ENCODE data around the gene FXYD4. TPM values are rescaled to one million over a fixed set of nuclear protein-coding genes. Genes with fewer than 3 reads are reported as not detected.

The FXYD4 gene
- total RNA-seq, 6 experiments from 2014 or later: not detected

GRCh38 chr10:43384252-43385221 is 13.1 kb downstream of the FXYD4 start:
- peaks cover 16 to 41% (median 29%) of the 10 kb centered on the region in 4 donors for H3K36me3 ChIP-seq

GRCh38 chr10:43385412-43386004 is 14.1 kb downstream of the FXYD4 start:
- WGBS (ENCODE audit: insufficient coverage, low coverage, low lambda C conversion rate, missing lambda C conversion rate): 75% methylated on average over 5 of the region's 5 CpGs
- Histone ChIP-seq H3K4me3 (no peak overlapping the region), H3K27me3 (no peaks in the 10 kb centered on the region), H3K27ac (no peak overlapping the region), H3K4me1 (no peaks in the 10 kb centered on the region), H3K36me3 (peaks cover 22 to 51% (median 35%) of the 10 kb centered on the region in 4 donors), H3K9me3 (no peaks in the 10 kb centered on the region)
- no peak for ATAC-seq
- TF ChIP-seq CTCF (IDR thresholded peaks at IDR 0.05) (no peak), POLR2A (IDR thresholded peaks at IDR 0.05) (no peak)
- intact Hi-C loops (cut with DNase I): no loop called here
- DNase-seq: no peak

More at GRCh38 chr10:43384252-43385221, 13.1 kb downstream of the FXYD4 start:
- ATAC-seq: peak; percentile 54 to 69 (median 60)
- no peak overlapping the region for H3K4me3 ChIP-seq
- intact Hi-C loops (cut with DNase I): no loop called here
- H3K27me3 ChIP-seq: no peaks in the 10 kb centered on the region
- no peak overlapping the region for H3K27ac ChIP-seq
- DNase-seq: peak in 1 of 3 donors; percentile 37
- peak; percentile 21 for TF ChIP-seq POLR2A (IDR thresholded peaks at IDR 0.05)
- no peak for TF ChIP-seq CTCF (IDR thresholded peaks at IDR 0.05)
- WGBS (ENCODE audit: insufficient coverage, low coverage, low lambda C conversion rate, missing lambda C conversion rate): 67% methylated on average over 5 of the region's 10 CpGs
- no peaks in the 10 kb centered on the region for H3K9me3 ChIP-seq
- H3K4me1 ChIP-seq: no peaks in the 10 kb centered on the region

DNA sequence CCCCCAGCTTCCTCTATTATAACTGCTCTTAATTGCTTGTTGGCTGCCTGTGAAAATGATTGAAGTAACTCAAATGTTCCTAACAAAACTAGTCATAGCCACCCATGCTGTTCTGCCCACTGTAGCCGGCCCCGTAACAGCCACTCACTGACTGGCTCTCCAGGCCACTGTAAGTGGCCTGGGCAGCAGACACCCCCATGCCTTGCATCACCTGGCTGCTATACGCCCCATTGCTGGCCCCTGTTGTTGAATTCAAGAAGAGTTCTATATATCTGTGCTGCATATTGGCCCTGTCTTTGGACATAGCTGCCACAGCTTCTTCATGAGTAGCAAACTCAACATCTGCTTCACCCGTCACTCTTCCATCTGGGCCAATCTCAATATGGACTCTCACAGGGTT is 15.1 kb downstream of the FXYD4 start:
- ATAC-seq (peak in 1 of 4 donors; percentile 6), DNase-seq (peak in 1 of 3 donors; percentile 23)
- no CpG with 5 or more reads among the region's 4 CpGs for WGBS (ENCODE audit: insufficient coverage, low coverage, low lambda C conversion rate, missing lambda C conversion rate)
- intact Hi-C loops (cut with DNase I): no loop called here
- no peaks in the 10 kb centered on the region for H3K4me1 ChIP-seq
- H3K4me3 ChIP-seq: no peak overlapping the region
- H3K27me3 ChIP-seq: no peaks in the 10 kb centered on the region
- TF ChIP-seq CTCF (IDR thresholded peaks at IDR 0.05) (no peak), POLR2A (IDR thresholded peaks at IDR 0.05) (no peak)
- no peaks in the 10 kb centered on the region for H3K9me3 ChIP-seq
- H3K36me3 ChIP-seq: peaks cover 22 to 61% (median 40%) of the 10 kb centered on the region in 4 donors
- H3K27ac ChIP-seq: no peak overlapping the region

GRCh38 chr10:43386981-43387677 is 15.7 kb downstream of the FXYD4 start:
- H3K4me1 ChIP-seq: no peaks in the 10 kb centered on the region
- no peak overlapping the region for H3K27ac ChIP-seq
- intact Hi-C loops (cut with DNase I): no loop called here
- H3K4me3 ChIP-seq: no peak overlapping the region
- no peaks in the 10 kb centered on the region for H3K27me3 ChIP-seq
- WGBS (ENCODE audit: insufficient coverage, low coverage, low lambda C conversion rate, missing lambda C conversion rate): 93% methylated on average over 8 of the region's 29 CpGs
- TF ChIP-seq CTCF (IDR thresholded peaks at IDR 0.05) (no peak), POLR2A (IDR thresholded peaks at IDR 0.05) (no peak)
- ATAC-seq: peak in 1 of 4 donors; percentile 8
- H3K9me3 ChIP-seq: no peaks in the 10 kb centered on the region
- DNase-seq: peak in 1 of 3 donors; percentile 50
- peaks cover 22 to 67% (median 43%) of the 10 kb centered on the region in 4 donors for H3K36me3 ChIP-seq
